ENCODE measurements around the gene YIPF5. TPM values are rescaled to one million over a fixed set of nuclear protein-coding genes. Genes with fewer than 3 reads are reported as not detected.

The YIPF5 gene
- total and polyA plus RNA-seq, 2 experiments from 2014 or later = 201 to 236 TPM

- 93 to 100% methylated on average over 1 of the region's 1 CpG for WGBS, 2 experiments (ENCODE audit: low coverage in 1 of 2, low lambda C conversion rate in 2 of 2, missing lambda C conversion rate in 2 of 2)
- in situ Hi-C loops (cut with MboI) = loop anchor here (10.0 to 25.0 kb wide), 4 partner anchors 1142 to 1860 kb away; no protein-coding TSS in a partner anchor
Observed at GRCh38 chr5:144202726-144203125, 32.3 kb upstream of the YIPF5 start.

GRCh38 chr5:144202072-144202471 is 31.6 kb upstream of the YIPF5 start:
- H4K20me1 ChIP-seq (ENCODE audit: insufficient read depth) = no peaks in the 10 kb centered on the region
- TF ChIP-seq EZH2phosphoT487 (IDR thresholded peaks at IDR 0.05; ENCODE audit: insufficient read depth, low read depth) (no peak), EZH2 (IDR thresholded peaks at IDR 0.05; ENCODE audit: insufficient read depth, poor library complexity, severe bottlenecking) (no peak)
- H3K79me2 ChIP-seq (ENCODE audit: insufficient read depth) = no peaks in the 10 kb centered on the region
- 0 out of 2 replicates have a peak, but pooled peaks cover 6% of the 10 kb centered on the region for H3F3A ChIP-seq (ENCODE audit: insufficient read depth)
- 0 out of 2 replicates have a peak, but pooled peaks cover 1% of the 10 kb centered on the region for H3K27me3 ChIP-seq (replicated peaks; ENCODE audit: insufficient read depth)
- H3K4me2 ChIP-seq (ENCODE audit: unreplicated experiment) = peak overlapping the region; percentile 53
- in situ Hi-C loops (cut with MboI) = loop anchor here (10.0 to 25.0 kb wide), 4 partner anchors 1143 to 1860 kb away; no protein-coding TSS in a partner anchor
- WGBS, 2 experiments (ENCODE audit: low coverage in 1 of 2, low lambda C conversion rate in 2 of 2, missing lambda C conversion rate in 2 of 2) = 6% methylated on average over 10 of the region's 10 CpGs
- H3K9me3 ChIP-seq (ENCODE audit: low read depth) = no peaks in the 10 kb centered on the region
- H3K4me1 ChIP-seq (ENCODE audit: insufficient read depth) = peaks cover 26% of the 10 kb centered on the region
- no peak overlapping the region for H3K9ac ChIP-seq
- H3K36me3 ChIP-seq (ENCODE audit: low read depth) = no peaks in the 10 kb centered on the region
- no peaks in the 10 kb centered on the region for H3K9me2 ChIP-seq (ENCODE audit: insufficient read depth)
- peak overlapping the region; percentile 69 for H2AFZ ChIP-seq
- H3K27ac ChIP-seq = no peak overlapping the region
- H3K4me3 ChIP-seq = 0 out of 2 replicates have a peak overlapping the region, but pooled peaks have one; percentile 10
- peak; percentile 67 for DNase-seq

More at GRCh38 chr5:144202726-144203125, 32.3 kb upstream of the YIPF5 start:
- DNase-seq = no peak
- Histone ChIP-seq H3K79me2 (ENCODE audit: insufficient read depth) (no peaks in the 10 kb centered on the region), H4K20me1 (ENCODE audit: insufficient read depth) (no peaks in the 10 kb centered on the region), H2AFZ (no peak overlapping the region), H3K27me3 (replicated peaks; ENCODE audit: insufficient read depth) (0 out of 2 replicates have a peak, but pooled peaks cover 8% of the 10 kb centered on the region), H3K27ac (no peak overlapping the region), H3K4me1 (ENCODE audit: insufficient read depth) (peaks cover 26% of the 10 kb centered on the region), H3K9me2 (ENCODE audit: insufficient read depth) (no peaks in the 10 kb centered on the region), H3K36me3 (ENCODE audit: low read depth) (no peaks in the 10 kb centered on the region), H3K9ac (no peak overlapping the region), H3K4me3 (no peak overlapping the region), H3K4me2 (ENCODE audit: unreplicated experiment) (no peak overlapping the region), H3K9me3 (ENCODE audit: low read depth) (no peaks in the 10 kb centered on the region), H3F3A (ENCODE audit: insufficient read depth) (0 out of 2 replicates have a peak, but pooled peaks cover 6% of the 10 kb centered on the region)
- TF ChIP-seq EZH2phosphoT487 (IDR thresholded peaks at IDR 0.05; ENCODE audit: insufficient read depth, low read depth) (no peak), EZH2 (IDR thresholded peaks at IDR 0.05; ENCODE audit: insufficient read depth, poor library complexity, severe bottlenecking) (no peak)

- H3K4me3 ChIP-seq = no peak overlapping the region
- no peak for DNase-seq
- no peak overlapping the region for H3K27ac ChIP-seq
- 71 to 87% methylated on average over 5 of the region's 5 CpGs for WGBS, 2 experiments (ENCODE audit: low coverage in 1 of 2, low lambda C conversion rate in 2 of 2, missing lambda C conversion rate in 2 of 2)
- TF ChIP-seq EZH2phosphoT487 (IDR thresholded peaks at IDR 0.05; ENCODE audit: insufficient read depth, low read depth) = no peak
- no peak for TF ChIP-seq EZH2 (IDR thresholded peaks at IDR 0.05; ENCODE audit: insufficient read depth, poor library complexity, severe bottlenecking)
- H3K9ac ChIP-seq = no peak overlapping the region
- in situ Hi-C loops (cut with MboI) = loop anchor here (10.0 to 25.0 kb wide), 4 partner anchors 1143 to 1861 kb away; no protein-coding TSS in a partner anchor
- peak overlapping the region; percentile 69; the same call in 1 of the 2 replicates for H2AFZ ChIP-seq
- no peaks in the 10 kb centered on the region for H3K36me3 ChIP-seq (ENCODE audit: low read depth)
- no peaks in the 10 kb centered on the region for H4K20me1 ChIP-seq (ENCODE audit: insufficient read depth)
- no peaks in the 10 kb centered on the region for H3K27me3 ChIP-seq (replicated peaks; ENCODE audit: insufficient read depth)
- H3K4me2 ChIP-seq (ENCODE audit: unreplicated experiment) = no peak overlapping the region
- 0 out of 2 replicates have a peak, but pooled peaks cover 6% of the 10 kb centered on the region for H3F3A ChIP-seq (ENCODE audit: insufficient read depth)
- H3K9me3 ChIP-seq (ENCODE audit: low read depth) = no peaks in the 10 kb centered on the region
- H3K4me1 ChIP-seq (ENCODE audit: insufficient read depth) = peaks cover 26% of the 10 kb centered on the region
- no peaks in the 10 kb centered on the region for H3K9me2 ChIP-seq (ENCODE audit: insufficient read depth)
- no peaks in the 10 kb centered on the region for H3K79me2 ChIP-seq (ENCODE audit: insufficient read depth)
Observed at GRCh38 chr5:144201588-144201987, 31.1 kb upstream of the YIPF5 start.

- H3K4me2 ChIP-seq (ENCODE audit: unreplicated experiment) = peak overlapping the region; percentile 5
- H3F3A ChIP-seq (ENCODE audit: insufficient read depth) = peaks cover 5% of the 10 kb centered on the region; the same call in 1 of the 2 replicates
- TF ChIP-seq EZH2phosphoT487 (IDR thresholded peaks at IDR 0.05; ENCODE audit: insufficient read depth, low read depth) (no peak), EZH2 (IDR thresholded peaks at IDR 0.05; ENCODE audit: insufficient read depth, poor library complexity, severe bottlenecking) (no peak)
- H3K27ac ChIP-seq = peak overlapping the region; percentile 7; the same call in 1 of the 2 replicates
- H3K4me1 ChIP-seq (ENCODE audit: insufficient read depth) = peaks cover 22% of the 10 kb centered on the region; the same call in 1 of the 2 replicates
- 65 to 69% methylated on average over 3 of the region's 3 CpGs for WGBS, 2 experiments (ENCODE audit: low coverage in 1 of 2, low lambda C conversion rate in 2 of 2, missing lambda C conversion rate in 2 of 2)
- in situ Hi-C loops (cut with MboI) = no loop called here
- H2AFZ ChIP-seq = peak overlapping the region; percentile 29
- H3K9ac ChIP-seq = no peak overlapping the region
- no peak overlapping the region for H3K4me3 ChIP-seq
- H3K9me2 ChIP-seq (ENCODE audit: insufficient read depth) = no peaks in the 10 kb centered on the region
- peak; percentile 46 for DNase-seq
- no peaks in the 10 kb centered on the region for H3K79me2 ChIP-seq (ENCODE audit: insufficient read depth)
- no peaks in the 10 kb centered on the region for H3K36me3 ChIP-seq (ENCODE audit: low read depth)
- no peaks in the 10 kb centered on the region for H4K20me1 ChIP-seq (ENCODE audit: insufficient read depth)
- H3K27me3 ChIP-seq (replicated peaks; ENCODE audit: insufficient read depth) = no peaks in the 10 kb centered on the region
- no peaks in the 10 kb centered on the region for H3K9me3 ChIP-seq (ENCODE audit: low read depth)
Observed at GRCh38 chr5:144198386-144198785, 27.9 kb upstream of the YIPF5 start.

Data from GM23248 (cell line).